ENCODE results near the gene EFCAB11.

The EFCAB11 gene

DNA sequence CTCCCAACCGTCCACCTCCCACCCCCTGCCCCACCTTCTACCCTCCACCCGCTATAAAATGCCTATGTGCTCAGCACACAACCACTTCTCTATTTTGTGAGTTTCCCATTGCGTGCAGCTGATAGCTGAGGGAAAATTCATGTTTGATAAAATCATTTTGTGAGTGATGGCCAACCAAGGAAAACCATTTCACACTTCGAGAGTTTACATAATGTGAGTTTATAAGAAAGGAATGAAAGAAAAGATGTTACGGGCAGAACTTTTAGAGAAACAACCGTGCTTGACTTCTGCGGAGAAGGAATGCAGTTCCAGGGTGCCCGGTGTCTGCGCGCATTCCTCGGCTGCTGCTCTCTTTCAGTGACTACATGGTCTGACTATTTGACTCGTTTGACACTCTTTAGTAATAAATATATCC lies 140.9 kb downstream of the EFCAB11 start:
- no peak for DNase-seq (ENCODE audit: low read depth)

DNA sequence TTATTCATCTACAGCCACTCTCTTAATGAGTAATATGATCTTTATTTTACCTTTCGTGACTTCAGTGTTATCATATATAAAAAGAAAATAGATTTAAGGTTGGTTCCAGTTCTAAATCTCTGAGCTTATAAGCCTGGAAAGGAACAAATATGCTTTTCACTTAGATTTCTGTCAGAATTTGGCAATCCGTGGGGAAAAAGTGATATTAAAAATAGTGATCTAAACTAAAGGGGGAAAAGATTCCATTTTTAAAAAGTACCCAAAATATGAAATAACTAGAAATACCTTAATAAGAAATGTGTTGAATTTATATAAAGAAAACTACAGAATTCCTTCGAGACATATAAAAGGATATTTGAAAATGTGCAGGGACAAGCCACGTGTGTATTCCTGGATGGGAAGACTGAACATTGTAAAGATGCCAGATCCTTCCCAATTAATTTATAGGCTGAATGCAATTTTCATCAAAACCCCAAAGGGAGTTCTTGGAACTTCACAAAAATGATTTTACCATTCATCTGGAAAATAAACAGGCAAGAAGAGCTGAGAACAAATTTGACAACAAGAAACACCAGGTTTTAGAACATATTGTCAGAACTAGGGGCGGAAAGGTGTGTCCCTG lies 142.5 kb downstream of the EFCAB11 start:
- DNase-seq (ENCODE audit: low read depth), result no peak

DNA sequence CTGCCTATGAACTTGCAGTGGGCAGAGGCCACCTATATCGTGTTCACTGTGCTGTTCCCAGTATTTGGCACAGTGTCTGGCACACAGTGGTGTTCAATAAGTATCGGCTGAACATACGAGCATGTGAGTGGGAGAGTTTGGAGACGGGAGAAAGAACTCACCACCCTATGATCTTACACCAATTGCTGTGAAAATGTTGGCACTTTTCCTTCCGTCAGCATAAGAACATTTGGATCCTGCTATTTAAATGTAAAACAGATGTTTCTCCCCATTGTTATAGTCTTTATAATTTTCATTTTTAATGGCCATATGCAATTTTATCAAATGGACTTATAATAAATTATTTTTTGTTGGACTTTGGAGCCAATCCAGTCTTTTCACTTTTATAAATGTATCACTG lies 144.4 kb downstream of the EFCAB11 start:
- DNase-seq (ENCODE audit: low read depth), result no peak

DNA sequence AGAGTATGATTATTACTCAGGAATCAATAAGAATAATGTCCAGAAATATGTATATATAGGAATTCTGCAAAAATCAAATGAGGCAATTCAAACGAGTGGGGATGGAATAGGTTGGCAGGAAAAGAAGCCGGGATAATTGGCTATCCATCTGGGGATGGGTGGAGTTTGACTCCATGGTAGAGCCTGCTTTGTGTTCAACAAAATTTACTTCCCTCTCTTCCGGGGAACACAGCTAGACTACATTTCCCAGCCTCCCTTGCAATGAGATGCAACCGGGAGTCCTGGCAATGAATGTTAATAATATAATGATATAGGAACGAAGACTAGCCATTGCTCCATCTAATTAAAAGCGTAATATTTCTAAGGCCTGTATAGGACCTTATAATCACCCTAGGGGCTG lies 146.6 kb downstream of the EFCAB11 start:
- no peak for DNase-seq (ENCODE audit: low read depth)

DNA sequence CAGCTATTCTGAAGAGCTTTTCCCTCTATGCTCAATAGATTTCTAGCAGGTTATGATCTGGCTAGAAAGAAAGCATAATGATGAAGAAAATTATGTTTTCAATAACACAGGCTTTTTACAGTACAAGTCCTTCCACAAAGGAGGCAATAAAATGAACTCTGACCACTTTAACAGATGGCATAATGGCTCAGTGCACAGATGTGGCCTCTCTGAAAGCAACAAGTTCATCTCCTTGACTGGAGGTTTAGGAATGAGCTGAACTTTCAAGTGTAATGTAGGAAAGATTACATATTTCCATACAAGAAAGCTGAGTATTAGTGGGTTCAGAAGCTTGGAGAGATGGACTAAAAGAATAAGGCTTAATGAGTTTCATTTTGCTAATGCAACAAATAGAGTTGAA lies 147.4 kb downstream of the EFCAB11 start:
- DNase-seq (ENCODE audit: low read depth), result no peak

DNA sequence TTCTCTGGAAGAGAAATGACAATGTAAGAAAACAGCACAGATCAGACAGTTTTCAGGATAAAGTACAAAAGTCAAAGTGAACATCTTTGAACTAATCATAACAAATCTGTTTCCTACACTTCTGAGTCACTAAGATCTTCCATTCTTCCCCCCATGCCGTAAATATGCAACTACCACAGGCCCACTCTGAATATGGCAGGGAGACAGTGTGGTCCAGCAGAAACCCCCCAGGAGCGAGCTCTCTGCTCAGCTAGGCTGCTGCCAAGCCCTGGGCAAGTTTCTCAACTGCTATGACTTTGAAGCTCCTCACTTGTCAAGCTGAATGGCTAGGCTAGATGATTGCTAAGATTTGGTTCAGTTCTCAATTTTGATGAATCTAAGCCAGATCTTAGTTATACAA lies 148.1 kb downstream of the EFCAB11 start:
- DNase-seq (ENCODE audit: low read depth), result no peak

DNA sequence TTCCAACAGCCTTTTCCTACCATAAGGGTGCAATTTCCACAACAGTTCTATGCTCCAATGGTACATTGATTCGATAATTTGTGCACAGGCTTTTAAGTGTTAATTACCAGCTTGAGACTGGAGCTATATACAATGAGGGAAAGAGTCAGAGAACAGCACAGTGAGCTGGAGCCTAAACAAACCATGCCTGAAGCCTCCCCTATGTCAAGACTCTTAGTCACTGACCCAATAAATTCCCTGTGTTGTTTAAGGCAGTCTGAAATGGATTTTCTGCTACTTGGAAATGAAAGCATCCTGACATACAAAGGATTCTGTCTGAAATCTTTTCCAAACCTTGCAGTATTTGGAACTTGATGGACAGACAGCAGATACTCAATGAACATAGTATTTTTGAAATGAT lies 149.0 kb downstream of the EFCAB11 start:
- DNase-seq (ENCODE audit: low read depth), result no peak

DNA sequence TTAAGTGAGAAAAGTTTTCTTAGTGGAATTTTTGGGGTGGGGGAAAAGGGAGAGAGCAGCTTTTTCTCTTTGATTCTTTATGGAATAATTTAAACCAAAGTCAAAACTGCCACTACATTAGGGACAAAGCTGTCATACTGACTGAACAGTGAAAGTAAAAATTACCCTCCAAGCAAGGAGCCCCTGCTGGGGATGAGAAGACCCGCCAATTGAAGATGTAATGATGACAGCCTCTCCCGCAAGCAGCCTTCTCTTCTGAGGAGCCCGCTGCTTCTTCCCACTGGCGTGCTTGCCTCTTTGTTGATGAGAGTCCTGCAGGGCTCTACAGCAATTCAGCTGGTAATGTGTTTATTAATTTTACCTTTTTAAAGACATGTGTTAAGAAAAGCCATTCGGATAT lies 151.0 kb downstream of the EFCAB11 start:
- DNase-seq (ENCODE audit: low read depth), result no peak

DNA sequence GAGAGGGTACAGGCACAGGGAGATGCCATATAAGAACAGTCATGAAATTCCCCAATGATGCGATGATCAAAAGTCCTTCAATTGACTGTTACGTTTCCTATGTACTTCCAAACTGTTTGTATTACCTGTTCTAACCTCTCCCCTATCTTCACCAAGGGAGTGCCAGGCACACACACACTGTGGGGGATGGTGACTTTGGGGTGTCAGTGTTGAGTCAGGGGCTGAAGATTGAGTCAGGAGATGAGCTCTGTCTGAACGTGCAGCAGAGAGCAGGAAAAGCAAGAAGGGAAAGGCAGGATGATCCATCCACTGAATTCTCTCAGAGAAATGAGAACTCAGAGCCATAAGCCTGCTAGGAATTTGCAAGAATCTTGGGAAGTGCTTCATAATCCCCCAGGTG lies 153.4 kb downstream of the EFCAB11 start:
- no peak for DNase-seq (ENCODE audit: low read depth)

DNA sequence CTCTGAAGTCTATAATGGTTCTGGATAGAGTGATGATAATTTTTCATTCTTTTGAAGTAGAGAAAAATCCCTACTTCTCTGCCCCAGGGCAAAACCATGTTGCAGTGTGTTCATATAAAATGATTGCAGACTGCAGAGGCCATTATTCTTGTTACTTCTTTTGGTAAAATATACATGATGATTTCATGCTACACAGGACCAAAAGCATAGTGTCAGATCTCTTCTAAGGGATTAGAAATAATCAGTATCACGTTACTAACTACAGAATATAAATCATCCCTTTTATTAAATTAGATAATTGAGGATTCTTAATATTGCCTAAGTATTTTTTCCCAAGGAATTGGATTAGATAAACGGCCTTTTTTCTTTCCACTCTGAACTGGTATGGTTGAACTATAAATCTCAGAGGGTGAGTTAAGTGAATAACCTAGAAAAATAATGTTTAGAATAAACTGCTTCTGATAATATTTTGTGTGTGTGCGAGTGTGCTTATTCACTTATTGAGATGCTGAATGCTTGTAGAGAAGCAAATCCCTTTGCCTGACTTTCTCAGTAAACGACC lies 156.2 kb downstream of the EFCAB11 start:
- DNase-seq (ENCODE audit: low read depth), result no peak

DNA sequence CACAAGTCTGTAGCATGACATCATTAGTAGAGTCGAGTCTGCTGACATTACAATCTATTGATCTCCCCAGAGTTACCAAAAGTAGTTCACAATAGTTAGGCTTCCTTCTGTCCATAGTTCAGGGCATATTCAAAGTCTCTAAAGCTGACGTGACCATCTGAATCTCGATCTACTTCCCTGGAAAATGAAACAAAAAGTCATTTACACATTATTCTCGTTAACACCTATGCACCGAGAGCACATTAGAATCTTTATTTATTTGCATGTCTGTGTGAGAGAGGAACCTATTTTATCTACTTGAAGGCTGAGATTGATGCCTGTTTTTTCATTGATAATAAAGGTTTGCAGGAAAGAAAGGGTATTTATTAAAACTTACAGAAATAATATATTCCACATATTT lies 157.4 kb downstream of the EFCAB11 start:
- DNase-seq (ENCODE audit: low read depth), result no peak

DNA sequence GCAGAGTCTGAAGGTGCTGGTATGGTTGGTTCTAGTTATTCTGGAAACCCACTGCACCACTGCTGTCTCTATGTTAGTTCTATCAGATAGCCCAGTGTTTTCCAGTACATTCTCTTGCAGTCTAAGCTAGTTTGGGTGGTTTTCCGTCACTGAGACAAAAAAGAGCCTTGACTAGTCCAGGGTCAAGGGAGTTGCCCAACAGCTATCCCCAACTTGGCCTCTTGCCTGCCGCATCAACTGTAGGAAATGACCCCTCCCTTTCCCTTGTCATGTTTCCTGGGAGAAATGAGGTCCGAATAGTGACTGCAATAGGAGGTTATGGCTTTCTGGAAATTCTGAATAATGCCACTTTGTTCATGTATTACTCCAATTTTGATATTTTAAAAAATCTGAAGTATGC lies 160.4 kb downstream of the EFCAB11 start:
- no peak for DNase-seq (ENCODE audit: low read depth)

DNA sequence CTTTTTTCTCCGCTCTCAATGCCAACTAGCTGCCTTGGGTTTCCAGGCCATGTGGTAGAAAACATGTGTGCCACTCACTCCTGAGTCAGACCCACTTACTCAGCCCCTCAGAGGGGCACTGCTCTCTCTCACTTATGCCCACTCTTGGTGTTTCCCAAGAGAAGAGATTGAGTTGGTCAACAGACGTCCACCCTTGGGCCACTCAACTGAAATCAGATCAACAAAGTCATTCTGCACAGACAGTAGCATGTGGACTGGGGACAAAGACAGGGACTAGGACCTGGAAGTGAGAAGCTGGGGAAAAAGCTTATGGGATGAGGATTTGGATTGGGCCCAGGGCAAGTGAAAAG lies 161.2 kb downstream of the EFCAB11 start:
- no peak for DNase-seq (ENCODE audit: low read depth)

DNA sequence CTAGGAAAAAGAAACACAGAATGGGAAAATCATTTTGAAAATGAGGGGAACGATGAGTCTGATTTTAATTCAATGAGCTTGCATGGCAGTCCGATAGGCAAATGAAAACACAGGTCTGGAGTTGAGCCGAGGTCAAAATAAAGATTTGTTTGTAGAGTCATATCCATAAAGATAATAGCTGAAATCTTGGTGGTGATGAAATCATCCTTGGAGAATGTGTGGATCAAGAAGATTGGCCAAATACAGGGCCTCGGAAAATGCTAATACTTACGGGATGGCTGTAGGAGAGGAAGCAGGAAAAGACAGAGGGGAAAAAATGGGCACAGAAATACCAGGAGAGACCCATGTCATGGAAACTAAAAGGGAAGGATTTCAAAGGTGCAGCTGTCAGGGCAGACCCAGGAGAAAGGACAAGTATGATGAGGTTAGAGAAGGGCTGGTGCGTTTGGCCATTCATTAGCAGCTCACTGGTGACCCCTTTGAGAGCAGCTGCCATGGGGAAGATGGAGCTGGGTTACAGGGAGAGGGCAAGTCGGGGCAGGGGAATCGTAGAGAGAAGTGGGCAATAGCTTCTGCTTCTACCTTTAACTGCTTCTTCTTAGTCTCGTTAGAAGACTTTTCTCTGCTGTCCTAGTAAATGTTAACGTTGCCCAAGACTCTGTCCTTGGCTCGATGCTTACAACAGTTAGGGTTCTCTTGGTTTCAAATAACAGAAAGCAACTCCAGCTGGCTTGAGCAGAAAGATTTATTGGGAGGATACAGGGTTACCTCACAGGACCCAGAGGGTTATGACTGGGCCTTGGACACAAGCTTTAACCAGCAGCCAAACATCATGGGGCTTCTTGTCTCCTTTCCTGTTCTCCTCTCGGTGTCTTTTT lies 161.8 kb downstream of the EFCAB11 start:
- DNase-seq (ENCODE audit: low read depth), result no peak

DNA sequence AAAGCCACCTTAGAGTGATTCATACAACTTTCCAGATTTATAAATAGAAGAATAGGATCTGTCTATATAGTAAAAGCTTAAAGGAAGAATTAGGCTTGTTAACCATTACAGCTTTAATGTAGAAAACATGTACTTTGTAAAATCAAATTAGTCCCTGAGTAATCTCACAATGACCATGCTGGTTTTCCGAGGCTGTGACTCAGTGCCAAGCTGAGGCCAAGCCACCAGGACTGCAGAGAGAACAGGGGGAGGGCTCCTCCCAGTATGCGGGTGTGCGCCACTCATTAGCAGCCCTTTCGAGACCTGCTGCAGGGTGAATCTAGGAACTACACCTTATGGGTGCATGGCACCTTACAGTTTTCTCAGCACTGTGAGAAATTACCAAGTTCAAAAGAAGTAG lies 167.0 kb downstream of the EFCAB11 start:
- no peak for DNase-seq (ENCODE audit: low read depth)

DNA sequence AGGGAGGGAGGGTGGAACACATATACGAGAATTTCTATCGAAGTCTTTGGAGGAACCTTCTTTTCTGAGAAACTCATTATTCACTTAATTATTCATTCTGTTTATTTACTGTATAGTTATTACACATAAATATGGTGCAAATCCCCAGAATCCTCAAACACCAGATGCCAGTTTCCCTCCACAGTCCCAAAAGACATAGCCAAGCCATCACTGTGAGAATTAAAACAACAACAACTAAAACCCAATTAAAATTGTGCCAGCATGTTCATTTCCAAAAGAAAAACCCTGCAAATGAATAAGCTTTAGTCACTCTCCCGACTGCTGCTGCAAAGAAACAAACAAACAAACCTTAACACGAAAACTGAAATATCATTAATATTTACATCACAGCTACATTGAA lies 173.5 kb downstream of the EFCAB11 start:
- no peak for DNase-seq (ENCODE audit: low read depth)

DNA sequence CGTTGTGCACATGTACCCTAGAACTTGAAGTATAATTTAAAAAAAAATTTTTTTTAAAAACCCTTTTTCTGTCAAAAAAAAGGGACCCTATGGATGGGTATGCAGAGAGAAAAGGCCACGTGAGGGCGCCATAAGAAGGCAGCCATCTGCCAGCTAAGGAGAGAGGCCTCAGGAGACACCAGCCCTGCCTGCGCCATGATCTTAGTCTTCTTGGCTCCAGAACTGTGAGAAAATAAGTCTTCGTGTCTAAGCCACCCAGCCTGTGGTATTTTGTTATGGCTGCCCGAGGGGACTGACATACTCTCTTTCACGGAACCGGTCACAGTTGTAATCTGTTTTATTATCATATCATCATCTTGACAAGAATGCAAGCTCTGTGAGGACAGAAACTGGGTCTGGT lies 174.8 kb downstream of the EFCAB11 start:
- DNase-seq (ENCODE audit: low read depth), result no peak

DNA sequence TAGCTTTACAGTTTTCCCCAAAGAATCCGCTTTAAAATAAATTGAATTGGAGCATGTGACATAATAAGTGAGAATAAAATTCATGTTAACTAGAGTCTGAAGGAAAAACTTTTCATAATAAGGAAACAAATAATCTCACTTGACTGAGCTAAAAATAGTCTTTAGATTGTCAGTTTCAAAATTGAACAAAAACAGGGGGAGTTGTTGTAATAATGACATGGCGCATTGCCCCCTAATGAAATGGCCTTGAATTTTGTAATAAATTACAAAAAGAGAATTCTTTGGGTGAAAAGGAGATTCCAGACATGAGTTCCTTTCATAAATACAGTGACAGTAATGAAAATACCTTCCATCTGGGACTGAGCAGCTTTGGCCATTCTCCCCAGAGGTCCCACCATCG lies 178.6 kb downstream of the EFCAB11 start:
- DNase-seq (ENCODE audit: low read depth), result no peak

DNA sequence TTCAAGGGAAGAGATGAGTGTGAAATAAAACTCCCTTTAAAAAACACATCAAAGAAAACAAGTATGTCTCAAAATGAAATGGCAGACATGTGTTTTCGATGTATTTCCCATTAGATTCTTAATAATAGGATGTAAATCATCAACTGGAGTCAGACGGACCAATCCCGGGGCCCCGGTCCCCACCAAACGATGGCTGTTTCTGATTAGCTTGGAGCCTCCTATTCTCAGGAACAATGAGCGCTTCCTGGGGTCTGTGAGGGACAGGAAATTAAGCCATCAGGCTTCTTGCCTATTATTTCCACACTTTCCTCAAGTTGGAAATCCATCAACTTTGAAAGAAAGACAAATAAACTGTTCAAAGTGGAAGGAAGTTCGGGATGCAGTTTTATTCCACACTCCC lies 179.4 kb downstream of the EFCAB11 start:
- DNase-seq (ENCODE audit: low read depth), result no peak

DNA sequence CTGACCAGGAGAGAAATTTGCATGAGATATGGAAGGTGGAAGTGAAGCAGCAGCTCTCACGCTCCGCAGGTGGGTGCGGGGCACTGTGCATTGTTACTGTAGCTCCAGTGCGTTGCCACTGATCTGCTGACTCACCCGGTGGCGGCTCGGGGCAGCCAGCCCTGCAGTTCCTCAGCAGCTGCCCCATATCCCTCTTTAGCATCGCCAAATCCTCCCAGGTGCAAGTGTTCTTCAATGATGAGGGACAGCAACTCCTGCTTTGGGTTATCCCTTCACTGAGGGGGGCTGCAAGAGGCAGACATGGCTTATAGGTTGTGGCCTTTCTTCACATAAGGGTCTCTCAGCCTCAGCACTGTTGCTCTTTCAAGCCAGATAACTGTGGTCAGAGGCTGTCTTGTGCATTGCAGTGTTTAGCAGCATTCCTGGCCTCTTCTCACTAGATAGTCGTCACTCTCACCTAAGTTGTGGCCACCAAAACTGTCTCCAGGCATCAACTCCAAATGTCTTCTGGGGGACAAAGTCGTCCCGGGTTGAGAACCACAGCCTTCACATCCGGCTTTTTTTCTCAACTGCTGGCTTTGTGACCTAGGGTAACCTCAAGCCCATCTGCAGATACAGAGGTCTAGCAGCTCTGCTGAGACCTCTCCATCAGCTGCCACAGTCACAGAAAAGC lies 180.8 kb downstream of the EFCAB11 start:
- DNase-seq (ENCODE audit: low read depth), result peak; percentile 47

DNA sequence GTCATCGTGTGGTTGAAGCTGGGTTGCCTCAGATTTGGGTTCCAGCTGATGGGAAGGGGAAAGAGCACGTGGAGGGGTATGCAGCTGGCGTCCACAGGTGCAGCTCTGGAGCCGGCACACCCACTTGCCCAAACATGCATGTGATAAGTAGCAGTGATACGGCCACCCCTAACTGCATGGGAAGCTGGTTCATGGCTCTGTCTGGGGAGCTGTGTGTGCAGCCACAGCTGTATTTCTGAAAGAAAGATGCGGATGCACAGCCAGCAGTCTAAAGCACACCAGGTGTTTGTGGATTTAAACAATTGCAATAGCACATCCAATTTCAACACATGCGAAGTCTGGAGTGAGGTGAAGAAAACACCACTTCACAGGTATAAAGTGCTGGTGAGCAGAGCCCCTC lies 181.4 kb downstream of the EFCAB11 start:
- DNase-seq (ENCODE audit: low read depth), result no peak

DNA sequence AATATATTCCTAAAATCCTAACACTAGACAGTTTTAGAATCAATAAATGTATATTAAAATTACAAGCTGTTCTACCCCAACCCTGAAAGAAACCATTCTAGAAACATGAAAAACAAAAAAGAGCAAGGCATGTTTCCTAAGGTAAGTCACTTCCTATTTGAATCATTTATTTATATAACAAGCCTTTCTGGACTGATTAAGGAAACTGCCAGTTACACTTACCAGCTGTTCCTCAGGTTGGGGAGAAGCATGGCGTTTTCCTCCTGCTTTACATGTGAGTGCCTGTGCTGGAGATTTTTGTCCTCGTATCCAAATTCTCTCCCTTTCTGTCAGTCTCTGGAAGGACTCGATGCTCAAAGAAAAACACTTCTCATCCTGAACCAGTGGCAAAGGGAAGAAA lies 183.3 kb downstream of the EFCAB11 start:
- DNase-seq (ENCODE audit: low read depth), result no peak

DNA sequence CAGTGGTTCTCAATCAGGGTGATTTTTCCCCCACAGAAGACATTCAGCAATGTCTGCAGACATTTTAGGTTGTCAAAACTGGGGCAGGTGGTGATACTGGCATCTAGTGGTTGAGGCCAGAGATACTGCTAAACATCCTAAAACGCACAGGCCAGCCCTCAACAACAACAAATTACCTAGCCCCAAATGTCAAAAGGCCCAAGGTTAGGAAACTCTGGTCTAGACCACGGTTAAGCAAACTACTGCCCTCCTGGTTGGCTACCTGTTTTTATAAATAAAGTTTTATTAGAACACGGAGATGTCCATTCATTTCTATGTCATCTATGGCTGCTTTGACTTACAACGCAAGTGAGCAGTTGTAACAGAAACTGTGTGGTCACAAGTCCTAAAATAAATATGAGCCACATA lies 186.7 kb downstream of the EFCAB11 start:
- DNase-seq (ENCODE audit: low read depth), result peak; percentile 60
